ENCODE data around the gene ST7.
"Not testable (repeated sequence)": the region's sequence is repeated elsewhere in the genome, so short reads cannot be mapped to it uniquely, and the experiment has no call there.

The ST7 gene

DNA sequence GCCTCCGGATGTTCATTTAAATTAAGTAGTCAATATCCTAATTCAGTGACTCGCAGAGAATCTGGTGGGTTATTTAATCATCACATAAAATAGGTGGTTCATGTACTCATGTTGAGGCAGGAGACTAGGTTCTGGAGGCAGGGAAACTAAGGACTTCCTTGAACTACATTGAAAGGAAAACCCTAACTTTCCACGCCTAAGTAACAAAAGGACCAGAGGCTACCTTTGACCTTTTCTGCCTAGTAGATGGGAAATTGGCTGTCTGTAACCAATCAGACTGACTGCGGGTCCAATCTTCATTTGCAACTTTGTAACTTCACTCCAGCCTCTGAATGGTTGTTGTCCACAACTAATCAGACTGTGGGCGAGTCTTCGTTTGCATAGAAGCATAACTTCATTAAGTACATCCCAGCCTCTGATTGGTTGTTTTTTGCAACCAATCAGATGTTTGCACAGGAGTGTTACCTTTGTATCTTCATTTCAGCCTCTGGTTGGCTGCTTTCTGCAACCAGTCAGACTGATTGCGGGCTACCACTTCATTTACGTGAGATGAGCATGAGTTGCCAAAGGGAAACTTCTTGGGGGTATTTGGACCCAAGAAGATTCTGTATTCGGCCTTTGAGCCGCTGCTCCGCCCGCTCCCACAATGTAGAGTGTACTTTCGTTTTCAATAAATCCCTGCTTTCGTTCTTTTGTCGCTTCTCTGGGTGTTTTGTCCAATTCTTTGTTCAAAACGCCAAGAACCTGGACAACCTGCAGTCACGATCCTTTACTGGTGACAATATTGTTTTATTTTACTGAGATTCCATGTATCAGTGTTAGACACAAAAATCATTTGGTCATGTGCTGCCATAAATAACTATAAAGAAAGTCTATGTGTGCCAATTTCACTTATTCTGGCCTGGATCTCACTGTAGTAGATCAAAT lies 1.7 kb upstream of the ST7 start:
- DNase-seq = no peak

DNA sequence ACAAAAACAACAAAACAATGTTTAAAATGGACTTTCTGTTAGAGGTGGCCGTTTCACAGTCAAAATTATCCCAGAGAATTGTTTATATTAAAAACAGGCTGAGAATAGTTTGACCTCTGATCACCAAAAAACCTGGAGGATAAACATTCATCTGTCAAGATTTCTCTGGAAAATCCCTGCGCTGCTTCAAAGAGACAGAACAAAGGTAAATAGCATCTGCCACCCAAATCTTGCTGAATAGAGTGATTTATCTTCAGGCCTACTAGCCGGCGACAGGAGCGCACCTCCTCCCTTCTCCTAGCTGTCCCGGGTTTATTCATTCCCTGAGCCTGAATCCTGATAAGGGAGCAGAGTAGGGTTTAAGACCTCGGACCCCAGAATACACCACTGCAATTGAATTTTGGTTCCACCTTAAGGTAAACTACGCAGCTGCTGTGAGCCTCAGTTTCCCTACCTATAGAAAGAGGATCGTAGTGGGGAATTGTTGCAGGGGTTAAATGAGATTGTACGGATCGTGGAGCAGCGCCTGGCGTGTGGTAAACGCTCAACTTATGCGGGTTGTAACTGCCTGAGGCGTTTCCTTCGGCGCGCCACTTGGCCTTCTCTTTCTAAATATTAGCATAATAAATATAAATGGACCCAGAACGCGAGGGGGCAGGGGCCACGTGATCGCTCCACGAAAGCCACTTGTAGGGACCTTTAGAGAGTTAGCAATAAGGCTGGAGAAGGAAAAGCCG lies 498 bp upstream of the ST7 start:
- DNase-seq = no peak

DNA sequence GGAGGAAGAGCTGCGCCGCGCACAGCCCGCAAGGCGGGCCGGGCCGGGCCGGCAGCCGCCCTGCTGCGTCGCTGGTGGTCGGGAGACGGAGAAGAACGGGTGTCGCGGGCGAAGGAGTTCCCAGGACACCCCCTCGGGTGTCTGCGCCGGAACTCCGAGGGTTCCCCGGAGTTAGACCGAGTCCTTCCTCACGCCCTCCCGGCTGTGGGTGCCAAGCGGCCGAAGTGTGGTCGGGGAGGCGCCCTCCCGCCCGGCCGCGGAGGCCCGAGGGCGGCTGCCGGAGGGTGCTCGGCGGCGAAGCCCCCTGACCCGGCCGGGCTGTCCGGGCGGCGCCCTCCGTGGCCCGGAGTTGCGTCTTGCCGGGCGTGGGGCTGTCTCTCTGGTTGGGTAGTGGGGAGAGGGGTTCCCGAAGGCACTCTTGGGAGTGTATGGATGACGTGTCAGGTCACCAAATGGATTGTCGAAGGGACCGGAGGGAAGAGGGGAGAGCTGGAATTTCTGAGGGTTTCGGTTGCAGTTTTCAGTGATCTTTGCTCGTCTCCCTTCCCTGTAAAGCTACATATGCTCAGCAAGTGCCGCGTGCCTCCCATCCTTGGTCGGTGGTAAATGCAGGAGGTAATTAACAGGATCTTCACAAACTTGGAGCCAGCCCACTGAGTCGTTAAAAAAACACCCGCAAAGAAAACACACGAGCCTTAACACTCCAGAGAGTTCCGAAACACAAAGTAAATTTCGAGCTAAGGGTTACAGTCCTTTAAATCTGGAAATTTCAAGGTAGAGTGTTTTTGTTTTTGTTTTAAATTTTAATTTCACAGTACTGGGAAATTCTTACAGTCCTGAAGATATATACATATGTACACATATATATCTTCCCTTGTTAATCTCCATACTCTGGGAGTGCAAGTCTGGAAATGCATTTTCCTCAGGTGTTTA lies 871 bp downstream of the ST7 start:
- no peak for DNase-seq

DNA sequence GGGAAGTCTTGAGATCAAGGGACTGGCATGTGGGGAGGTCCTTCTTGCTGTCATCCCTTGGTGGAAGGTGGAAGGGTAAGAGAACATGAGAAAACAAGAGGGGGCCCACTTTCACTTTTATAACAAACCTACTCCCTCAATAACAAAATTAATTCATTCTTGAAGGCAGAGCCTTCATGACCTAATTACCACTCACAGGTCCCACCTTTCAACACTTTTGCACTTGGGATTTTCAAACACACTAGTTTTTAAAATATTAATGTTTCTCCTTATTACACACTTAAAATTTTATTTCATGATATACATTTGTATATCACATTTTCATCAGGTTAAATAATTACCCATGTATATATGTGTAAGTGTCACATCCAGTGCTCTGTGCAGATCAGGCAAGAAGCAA lies 2.0 kb downstream of the ST7 start:
- no peak for DNase-seq

DNA sequence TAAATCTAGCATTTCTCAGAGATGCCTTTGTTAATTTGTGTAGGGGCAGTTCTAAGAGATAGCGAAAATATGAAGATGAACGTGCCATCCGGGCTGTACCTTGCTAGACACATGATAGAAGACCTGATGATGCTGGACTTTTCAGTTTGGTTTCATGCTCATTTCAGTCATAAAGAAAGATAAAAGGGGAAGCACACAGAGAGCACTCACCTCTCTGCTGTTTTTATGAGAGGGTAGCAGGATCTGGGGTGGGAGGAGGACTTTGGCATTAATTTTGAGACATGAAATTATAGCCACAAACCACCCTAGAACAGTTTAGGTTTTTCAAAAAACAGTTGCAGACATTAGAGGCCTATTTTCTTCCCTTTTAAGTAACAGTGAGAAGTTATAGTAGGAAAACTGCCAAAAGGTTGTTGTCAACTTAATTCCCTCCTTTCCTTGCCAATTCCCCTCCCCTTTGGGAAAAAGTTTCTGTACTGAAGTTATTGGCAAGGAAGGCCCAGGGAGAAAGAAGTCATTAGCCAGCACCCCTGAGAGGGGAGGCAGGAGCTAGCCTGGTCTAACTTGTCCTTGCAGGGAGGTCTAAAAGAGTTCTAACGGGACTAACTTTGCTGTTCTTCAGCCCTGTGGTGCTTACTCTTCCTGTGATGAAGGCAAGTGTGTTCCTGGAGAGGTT lies 2.6 kb downstream of the ST7 start:
- DNase-seq = no peak

DNA sequence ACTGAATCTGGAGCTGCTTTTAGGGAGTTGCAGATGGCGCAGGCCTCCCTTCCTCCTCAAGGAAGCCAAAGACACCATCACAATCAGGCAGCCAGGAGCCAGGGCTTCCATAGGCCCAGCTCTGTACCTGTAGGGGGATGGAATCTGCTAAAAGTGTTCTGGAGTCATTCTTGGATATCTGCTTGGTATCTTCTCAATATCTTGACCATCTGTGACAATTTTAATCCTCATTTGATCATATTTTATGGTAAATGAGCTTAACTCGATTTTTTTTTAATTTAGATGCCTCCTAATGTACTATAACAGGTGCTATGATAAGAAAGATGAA lies 3.1 kb downstream of the ST7 start:
- DNase-seq = no peak

DNA sequence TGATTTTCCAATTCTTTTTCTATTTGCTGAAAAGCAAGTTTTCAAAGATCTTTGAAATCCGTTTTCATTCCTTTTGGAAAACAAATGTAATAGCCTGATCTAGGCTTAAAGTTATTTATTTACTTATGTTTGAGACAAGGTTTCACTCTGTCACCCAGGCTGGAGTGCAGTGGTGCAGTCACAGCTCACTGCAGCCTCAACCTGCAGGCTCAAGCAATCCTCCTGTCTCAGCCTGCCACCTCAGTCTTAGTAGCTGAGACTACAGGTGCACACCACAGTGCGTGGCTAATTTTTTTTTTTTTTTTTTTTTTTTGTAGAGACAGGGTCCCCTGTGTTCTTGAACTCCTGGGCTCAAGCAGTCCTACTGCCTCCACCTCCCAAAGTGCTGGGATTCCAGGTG lies 4.6 kb downstream of the ST7 start:
- DNase-seq = no peak

DNA sequence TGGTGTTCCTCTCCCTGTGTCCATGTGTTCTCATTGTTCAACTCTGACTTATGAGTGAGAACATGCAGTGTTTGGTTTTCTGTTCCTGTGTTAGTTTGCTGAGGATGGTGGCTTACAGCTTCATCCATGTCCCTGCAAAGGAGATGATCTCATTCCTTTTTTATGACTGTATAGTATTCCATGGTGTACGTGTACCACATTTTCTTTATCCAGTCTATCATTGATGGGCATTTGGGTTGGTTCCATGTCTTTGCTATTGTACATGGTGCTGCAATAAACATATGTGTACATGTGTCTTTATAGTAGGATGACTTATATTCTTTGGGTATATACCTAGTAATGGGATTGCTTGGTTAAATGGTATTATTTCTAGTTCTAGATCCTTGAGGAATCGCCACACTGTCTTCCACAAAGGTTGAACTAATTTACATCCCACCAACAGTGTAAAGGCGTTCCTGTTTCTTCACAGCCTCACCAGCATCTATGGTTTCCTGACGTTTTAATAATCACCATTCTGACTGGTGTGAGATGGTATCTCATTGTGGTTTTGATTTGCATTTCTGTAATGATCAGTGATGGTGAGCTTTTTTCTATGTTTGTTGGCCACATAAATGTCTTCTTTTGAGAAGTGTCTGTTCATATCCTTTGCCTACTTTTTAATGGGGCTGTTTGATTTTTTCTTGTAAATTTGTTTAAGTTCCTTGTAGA lies 8.8 kb downstream of the ST7 start:
- not testable (repeated sequence) for DNase-seq

DNA sequence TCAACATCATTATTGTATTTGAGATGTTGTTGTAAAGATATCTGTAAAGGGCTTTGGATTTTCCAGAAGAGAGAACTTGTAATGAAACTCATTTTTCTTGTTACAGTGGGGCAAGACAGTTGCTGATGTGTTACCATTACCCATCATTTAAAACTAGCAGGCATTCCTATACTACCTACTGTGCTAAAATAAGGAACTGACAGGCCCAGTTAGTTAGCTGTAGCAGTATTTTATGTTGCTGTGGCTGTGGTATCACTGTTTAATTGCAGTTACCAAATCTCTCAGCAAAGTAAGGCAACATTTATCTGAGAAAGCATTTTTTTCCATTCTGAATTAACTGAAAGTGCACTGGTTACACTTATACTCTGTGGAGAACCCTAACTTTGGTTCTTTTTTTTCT lies 9.9 kb downstream of the ST7 start:
- no peak for DNase-seq

DNA sequence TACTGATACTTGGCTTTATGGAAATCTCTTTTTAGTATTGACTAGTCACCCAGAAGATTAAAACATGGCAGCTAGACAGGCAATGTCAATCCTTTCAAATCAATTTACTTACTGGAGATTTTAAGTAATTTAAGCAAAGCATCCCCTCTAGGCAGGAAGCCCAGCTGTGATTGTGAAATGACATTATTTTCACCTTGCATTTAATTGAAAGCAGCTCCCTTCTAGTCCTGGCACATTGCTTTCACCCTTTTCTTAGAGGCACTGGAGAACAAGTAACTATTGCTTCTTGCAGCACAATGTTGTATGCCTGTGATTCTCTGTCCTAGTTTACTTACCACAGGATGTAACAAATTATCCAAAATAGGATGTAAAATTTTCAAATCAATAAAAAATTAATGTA lies 13.3 kb downstream of the ST7 start:
- no peak for DNase-seq

DNA sequence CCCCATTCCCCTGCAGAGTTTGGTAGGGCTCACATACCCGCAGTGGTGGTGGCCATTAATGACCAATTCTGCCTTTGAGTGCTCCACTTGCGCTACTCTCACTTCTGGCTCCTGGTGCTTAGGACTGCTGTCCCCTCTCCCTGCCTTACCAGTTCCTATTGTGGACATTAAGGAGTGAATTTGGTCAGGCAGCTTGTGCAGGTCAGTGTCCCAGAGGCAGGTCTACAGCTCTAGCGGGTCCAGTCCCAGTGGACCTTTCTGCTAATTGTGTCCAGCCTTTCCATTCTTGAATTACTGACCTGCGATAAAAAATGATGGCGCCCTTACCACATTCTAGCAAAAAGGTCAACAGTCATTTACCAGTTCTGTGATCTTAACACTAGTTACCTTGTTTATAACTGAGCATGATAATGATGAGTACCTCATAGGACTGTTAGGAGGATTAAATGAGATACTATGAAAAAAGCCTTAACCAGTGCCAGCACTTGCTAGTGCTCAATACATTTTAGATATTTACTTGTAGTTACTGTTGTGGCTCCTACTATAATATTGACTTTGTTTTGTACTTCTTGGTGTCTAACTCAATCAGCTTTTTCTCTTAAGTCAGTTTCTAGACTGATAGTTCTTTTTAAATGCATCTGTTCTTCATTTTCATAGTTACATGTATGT lies 14.1 kb downstream of the ST7 start:
- DNase-seq = no peak

DNA sequence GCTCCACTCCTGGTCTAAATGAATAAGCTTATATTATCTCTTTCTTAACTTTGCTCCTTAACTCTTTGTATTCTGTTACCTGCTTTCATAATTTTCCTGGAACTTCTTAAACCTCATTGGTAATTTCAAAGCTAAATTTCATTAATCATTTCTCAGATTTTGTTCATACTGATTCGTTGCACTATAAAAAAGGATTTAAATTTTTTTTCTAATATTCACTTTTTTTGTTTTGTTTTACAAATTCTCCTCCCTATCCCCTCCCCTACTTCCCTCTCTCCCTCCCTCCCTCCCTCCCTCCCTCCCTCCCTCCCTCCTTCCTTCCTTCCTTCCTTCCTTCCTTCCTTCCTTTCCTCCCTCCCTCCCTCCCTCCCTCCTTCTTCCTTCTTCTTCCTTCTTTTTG lies 14.7 kb downstream of the ST7 start:
- DNase-seq = no peak

DNA sequence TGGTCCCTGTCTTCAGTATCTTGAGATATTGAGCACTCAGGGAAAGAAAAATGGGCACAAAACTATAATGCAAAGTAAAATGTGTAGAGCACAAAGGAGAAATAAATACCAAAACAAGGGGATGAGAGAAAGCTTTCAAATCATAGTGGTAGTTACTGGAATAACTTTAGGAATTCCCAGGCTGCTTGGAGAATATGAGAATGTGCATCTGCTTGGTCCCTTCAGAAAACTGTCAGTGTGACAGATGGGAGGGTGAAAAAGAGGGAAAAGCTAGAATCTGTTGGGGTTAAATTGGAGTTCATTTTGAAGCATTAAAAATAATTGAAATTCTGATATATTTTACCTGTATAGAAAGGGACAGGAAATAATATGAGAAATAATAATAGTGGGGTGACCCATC lies 15.3 kb downstream of the ST7 start:
- DNase-seq = no peak

DNA sequence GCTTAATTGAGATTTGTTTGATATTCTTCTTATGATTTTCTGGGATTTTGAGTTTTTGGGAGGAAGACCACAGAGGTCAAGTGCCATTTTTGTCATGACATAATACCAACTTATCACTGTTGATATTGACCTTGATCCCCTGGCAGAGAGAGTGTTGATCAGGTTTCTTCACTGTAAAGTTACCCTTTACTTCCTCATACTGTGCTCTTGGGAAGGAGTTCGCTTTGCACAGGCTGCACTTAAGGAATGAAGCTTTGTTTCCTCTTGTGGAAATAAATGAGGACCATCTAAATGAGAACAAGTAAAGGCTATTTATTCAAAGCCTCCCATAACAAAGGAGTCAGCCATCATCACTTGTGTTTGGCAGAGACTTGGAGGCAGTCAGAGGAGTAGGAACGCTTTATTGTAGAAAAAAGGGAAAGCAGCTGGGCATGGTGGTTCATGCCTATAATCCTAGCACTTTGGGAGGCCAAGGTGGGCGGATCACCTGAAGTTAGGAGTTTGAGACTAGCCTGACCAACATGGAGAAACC lies 16.1 kb downstream of the ST7 start:
- DNase-seq = no peak

DNA sequence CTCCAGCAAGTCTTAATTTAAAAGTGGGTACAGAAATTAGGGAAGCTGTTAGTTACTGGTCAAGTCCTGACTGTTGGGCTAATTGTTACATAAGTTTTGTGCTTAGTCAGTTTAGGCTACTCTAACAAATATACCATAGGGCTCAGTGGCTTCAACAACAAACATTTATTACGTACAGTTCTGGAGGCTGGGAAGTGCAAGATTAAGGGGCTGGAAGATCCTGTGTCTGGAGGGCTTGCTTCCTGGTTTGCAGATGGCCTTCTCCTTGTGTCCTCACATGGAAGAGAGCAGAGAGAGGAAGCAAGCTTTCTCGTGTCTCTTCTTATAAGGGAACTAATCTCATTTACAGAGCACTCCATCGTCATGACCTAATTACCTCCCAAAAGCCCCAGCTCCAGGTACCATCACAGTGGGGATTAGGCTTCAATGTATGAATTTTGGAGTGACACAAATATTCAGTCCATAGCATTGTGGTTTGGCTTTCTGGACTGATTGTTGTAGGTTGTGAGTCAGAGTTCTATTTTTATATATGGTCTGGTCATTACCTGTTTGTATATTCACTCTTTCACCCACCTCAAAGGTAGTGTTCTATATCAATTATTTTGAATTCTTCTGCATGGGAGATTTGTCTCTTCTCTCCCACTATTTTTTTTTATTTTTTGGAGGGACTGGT lies 17.1 kb downstream of the ST7 start:
- DNase-seq = no peak

DNA sequence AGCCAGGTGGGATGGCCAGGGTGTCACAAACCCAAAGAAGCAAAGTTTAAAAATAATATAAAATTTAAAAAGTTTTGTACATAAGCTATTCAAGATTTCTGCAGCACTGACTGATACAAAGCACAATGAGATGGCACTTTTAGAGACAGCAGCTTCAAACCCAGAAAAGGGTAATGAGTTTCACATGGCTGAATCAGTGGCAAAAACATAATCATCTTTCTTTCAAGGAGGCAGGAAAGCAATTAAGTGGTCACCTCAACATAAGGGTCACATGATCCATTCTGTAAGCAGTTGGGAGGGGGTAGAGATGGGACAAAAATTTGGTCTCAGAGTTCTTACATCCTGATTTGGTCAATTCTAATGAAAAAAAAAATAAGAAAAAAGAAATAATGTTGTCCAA lies 17.9 kb downstream of the ST7 start:
- DNase-seq = not testable (repeated sequence)

DNA sequence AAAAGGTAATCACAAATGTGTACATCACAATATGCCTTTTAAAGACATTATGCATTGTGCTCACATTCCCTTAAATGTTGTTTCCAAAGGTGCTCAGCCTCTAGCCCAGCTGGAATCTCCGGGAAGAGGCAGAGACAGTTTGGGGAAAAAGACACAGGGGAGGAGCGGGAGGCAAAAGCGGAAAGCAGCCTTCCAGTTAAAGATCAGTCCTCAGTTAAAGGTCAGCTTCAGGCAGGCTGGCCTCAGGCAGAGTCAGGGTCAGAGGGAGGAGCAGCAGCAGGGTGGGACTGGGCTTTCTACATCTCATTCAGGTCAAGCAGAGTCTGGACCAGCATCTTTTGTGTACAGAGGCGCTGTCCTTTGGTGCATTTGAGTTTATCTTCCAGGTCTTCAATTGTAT lies 18.6 kb downstream of the ST7 start:
- no peak for DNase-seq

DNA sequence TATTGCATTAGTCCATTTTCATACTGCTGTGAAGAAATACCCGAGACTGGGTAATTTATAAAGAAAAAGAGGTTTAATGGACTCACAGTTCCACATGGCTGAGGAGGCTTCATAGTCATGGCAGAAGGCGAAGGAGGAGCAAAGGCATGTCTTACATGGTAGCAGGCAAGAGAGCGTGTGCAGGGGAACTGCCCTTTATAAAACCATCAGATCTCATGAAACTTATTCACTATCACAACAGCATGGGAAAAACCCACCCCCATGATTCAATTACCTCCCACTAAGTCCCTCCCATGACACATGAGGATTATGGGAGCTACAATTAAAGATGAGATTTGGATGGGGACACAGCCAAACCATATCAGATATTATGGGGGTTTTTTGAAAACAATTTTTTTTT lies 21.7 kb downstream of the ST7 start:
- DNase-seq = not testable (repeated sequence)

DNA sequence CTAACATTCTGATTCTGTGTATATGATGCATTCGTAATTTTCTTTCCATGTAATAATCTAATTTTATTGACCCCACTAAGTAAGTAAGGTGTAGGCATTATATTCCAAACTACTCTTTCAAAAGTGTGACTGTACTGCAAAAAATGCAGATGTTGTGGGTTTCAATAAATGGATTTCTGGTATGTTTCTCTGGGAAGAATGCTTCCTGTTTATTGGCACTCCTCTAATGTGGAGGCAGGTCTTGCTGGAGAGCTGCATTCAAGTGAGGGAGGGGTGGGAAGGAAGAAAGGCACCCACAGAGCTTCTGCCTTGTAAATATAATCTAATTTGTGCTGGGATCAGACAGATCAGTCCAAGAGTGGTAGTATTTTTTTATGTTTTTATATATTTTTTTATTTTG lies 23.9 kb downstream of the ST7 start:
- DNase-seq = no peak

DNA sequence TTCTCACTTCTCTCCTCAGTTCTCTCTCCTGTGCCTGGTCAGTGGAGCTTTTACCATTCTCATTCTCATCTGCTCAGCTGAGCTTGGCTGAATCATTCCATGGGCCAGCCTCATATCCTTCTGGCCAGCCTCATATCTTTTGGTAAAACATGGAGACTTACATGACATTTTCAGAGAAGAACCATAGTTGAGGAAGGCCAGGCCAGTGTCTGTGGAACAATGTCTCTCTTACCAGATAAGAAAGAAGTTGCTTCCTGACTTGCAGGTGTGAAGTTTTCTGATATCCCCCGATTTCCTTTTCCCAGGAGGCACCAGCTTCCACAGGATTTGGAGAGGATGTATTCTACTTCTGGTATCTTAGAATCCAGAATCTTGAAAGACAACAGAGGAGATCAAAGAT lies 24.7 kb downstream of the ST7 start:
- DNase-seq = no peak

DNA sequence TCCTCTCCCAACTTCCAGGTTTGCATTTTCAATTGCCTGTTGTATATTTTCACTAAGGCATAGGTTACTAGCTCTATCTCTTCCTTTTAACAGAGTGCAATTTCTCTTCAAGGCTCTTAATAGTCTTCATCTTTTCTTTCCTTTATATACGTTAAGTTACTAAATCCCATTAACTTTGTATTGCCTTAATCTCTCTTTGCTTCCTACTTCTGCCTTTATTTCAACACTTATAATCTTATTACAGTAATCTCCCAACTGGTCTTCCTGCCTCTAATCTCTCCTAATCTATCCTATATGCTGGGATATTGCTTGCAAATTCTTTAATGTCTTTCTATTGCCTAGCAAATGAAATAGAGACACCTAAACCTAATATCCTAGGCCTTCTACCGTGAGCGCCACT lies 26.1 kb downstream of the ST7 start:
- no peak for DNase-seq

Data from cortex of kidney (tissue), 1 donor.